Epithelial cell of esophagus (primary cell): ENCODE data around the gene CFC1B.
"Not testable (repeated sequence)": the region's sequence is repeated elsewhere in the genome, so short reads cannot be mapped to it uniquely, and the experiment has no call there.

Experiments
- DNase-seq: peaks from one replicate; pipeline ENCODE4 v3.0.0; 2010; ENCODE audit warnings: low read depth
- H3K4me3 ChIP-seq: 2 replicates; pipeline ENCODE4 v1.5.1; 2011; ENCODE audit warnings: mild to moderate bottlenecking, low read length, control low read depth

CFC1B gene

GRCh38 chr2:130520992-130521391, at the start of gene CFC1B:
Gene CFC1B, plus strand, starts transcription at chr2:130521222. Its CDS starts 263 bp downstream, at chr2:130521485.
- H3K4me3 ChIP-seq, DNase-seq: not testable (repeated sequence)

GRCh38 chr2:130491073-130491472, 29.9 kb upstream of the CFC1B start:
- DNase-seq, H3K4me3 ChIP-seq: not testable (repeated sequence)

GRCh38 chr2:130509228-130509627, 11.8 kb upstream of the CFC1B start, which contains the start of gene POTEI:
Gene POTEI, minus strand, starts transcription at chr2:130509328. Its CDS starts 93 bp downstream, at chr2:130509235.
- DNase-seq, H3K4me3 ChIP-seq: not testable (repeated sequence)

GRCh38 chr2:130510807-130511746, 9.9 kb upstream of the CFC1B start:
- DNase-seq, H3K4me3 ChIP-seq: not testable (repeated sequence)

GRCh38 chr2:130511747-130512451, 9.1 kb upstream of the CFC1B start:
- not testable (repeated sequence) for DNase-seq, H3K4me3 ChIP-seq

GRCh38 chr2:130518516-130519106, 2.4 kb upstream of the CFC1B start:
- DNase-seq, H3K4me3 ChIP-seq: not testable (repeated sequence)

- H3K4me3 ChIP-seq, DNase-seq: not testable (repeated sequence)
Measured at GRCh38 chr2:130522390-130522789, 1.4 kb downstream of the CFC1B start.

- not testable (repeated sequence) for H3K4me3 ChIP-seq, DNase-seq
Measured at GRCh38 chr2:130527365-130527967, 6.4 kb downstream of the CFC1B start.

GRCh38 chr2:130529545-130529944, 8.5 kb downstream of the CFC1B start:
- H3K4me3 ChIP-seq, DNase-seq: not testable (repeated sequence)

GRCh38 chr2:130530212-130530611, 9.2 kb downstream of the CFC1B start:
- DNase-seq, H3K4me3 ChIP-seq: not testable (repeated sequence)

GRCh38 chr2:130531225-130531624, 10.2 kb downstream of the CFC1B start:
- DNase-seq, H3K4me3 ChIP-seq: not testable (repeated sequence)

GRCh38 chr2:130531672-130532071, 10.7 kb downstream of the CFC1B start:
- not testable (repeated sequence) for DNase-seq, H3K4me3 ChIP-seq

- not testable (repeated sequence) for DNase-seq, H3K4me3 ChIP-seq
Measured at GRCh38 chr2:130536654-130537053, 15.6 kb downstream of the CFC1B start.

- not testable (repeated sequence) for H3K4me3 ChIP-seq, DNase-seq
Measured at GRCh38 chr2:130538271-130538670, 17.2 kb downstream of the CFC1B start.

- H3K4me3 ChIP-seq, DNase-seq: not testable (repeated sequence)
Measured at GRCh38 chr2:130542789-130543188, 21.8 kb downstream of the CFC1B start.

GRCh38 chr2:130543785-130544528, 22.9 kb downstream of the CFC1B start:
- not testable (repeated sequence) for DNase-seq

GRCh38 chr2:130544978-130545377, 24.0 kb downstream of the CFC1B start:
- not testable (repeated sequence) for DNase-seq, H3K4me3 ChIP-seq

More at GRCh38 chr2:130543785-130544528, 22.9 kb downstream of the CFC1B start:
- not testable (repeated sequence) for H3K4me3 ChIP-seq

- not testable (repeated sequence) for DNase-seq, H3K4me3 ChIP-seq
Measured at GRCh38 chr2:130548418-130548817, 27.4 kb downstream of the CFC1B start.

- not testable (repeated sequence) for H3K4me3 ChIP-seq, DNase-seq
Measured at GRCh38 chr2:130549475-130549874, 28.5 kb downstream of the CFC1B start.
